Transverse colon (tissue), 4 donors: ENCODE data around the gene KRT5. TPM values are rescaled to one million over a fixed set of nuclear protein-coding genes. Genes with fewer than 3 reads are reported as not detected.

Source experiments
- DNase-seq: peaks from one replicate; pipeline ENCODE4 v3.0.0-alpha.2; 2019
- H3K27ac ChIP-seq, 4 donors: fragments of 200-600 bp; sonication (generic); 2 replicates each; pipeline ENCODE4 v1.5.1; 2016 to 2018; ENCODE audit warnings: inconsistent platforms in 4 of 4
- H3K27me3 ChIP-seq: fragments of 200-600 bp; sonication (generic); 2 replicates; pipeline ENCODE4 v1.5.1; 2017; ENCODE audit warnings: inconsistent platforms
- H3K36me3 ChIP-seq, 4 donors: fragments of 200-600 bp; sonication (generic); 2 replicates each; pipeline ENCODE4 v1.5.1; 2017 to 2019; ENCODE audit warnings: inconsistent platforms in 4 of 4
- H3K4me1 ChIP-seq, 4 donors: fragments of 200-600 bp; sonication (generic); 2 replicates each; pipeline ENCODE4 v1.5.1; 2017 to 2020; ENCODE audit warnings: inconsistent platforms in 4 of 4
- H3K4me3 ChIP-seq, 4 donors: fragments of 200-600 bp; sonication (generic); 1 replicate in 1 of 4; 2 replicates in 3 of 4; pipeline versions ENCODE4 v1.5.1 to v1.6.1; 2017 to 2019; ENCODE audit warnings: inconsistent platforms in 4 of 4
- H3K9me3 ChIP-seq, 2 donors: fragments of 200-600 bp; sonication (generic); 2 replicates each; pipeline ENCODE4 v1.5.1; 2017 to 2019; ENCODE audit warnings: inconsistent platforms in 2 of 2
- CTCF ChIP-seq, 5 experiments: fragments of 200-600 bp in 3 of 5; fragments of 450-650 bp in 2 of 5; sonication (generic) in 3 of 5; IDR thresholded peaks; 1 replicate in 2 of 5; 2 replicates in 3 of 5; pipeline ENCODE4 v1.5.1; 2016 to 2017; ENCODE audit warnings: antibody characterized with exemption in 5 of 5, inconsistent platforms in 3 of 5, mild to moderate bottlenecking in 2 of 5, moderate library complexity in 1 of 5
- EP300 ChIP-seq: sonication (generic); formaldehyde crosslinking; IDR thresholded peaks from one replicate; pipeline ENCODE4 v1.6.1; 2017; ENCODE audit warnings: antibody characterized with exemption, low read depth
- POLR2A ChIP-seq: fragments of 450-650 bp; IDR thresholded peaks from one replicate; pipeline ENCODE4 v1.6.1; 2016; ENCODE audit warnings: antibody characterized with exemption, mild to moderate bottlenecking, moderate library complexity
- POLR2AphosphoS5 ChIP-seq, 3 donors: sonication (generic); formaldehyde crosslinking; IDR thresholded peaks; one replicate each; pipeline ENCODE4 v1.6.1; 2016; ENCODE audit warnings: antibody characterized with exemption in 3 of 3
- WGBS, 2 donors: methylation state at CpG; one replicate each; pipeline ENCODE4 v1.1.5; 2018; ENCODE audit warnings: low coverage in 1 of 2; 5-methylcytosine and 5-hydroxymethylcytosine counted together
- in situ Hi-C, 4 donors: fragments of 200-750 bp; cut with MboI; loops; one replicate each; pipeline versions ENCODE4 v1.15.0 to v1.15.1; 2017; ENCODE audit warnings: low sequenced_read_pairs in 3 of 4, low pct_ligation_motif_present in 1 of 4, low pct_unique_long_range_greater_than_20kb in 1 of 4
- intact Hi-C: fragments of 100-400 bp; cut with DNase I; formaldehyde crosslinking; loops from one replicate; pipeline ENCODE4 v1.15.1; 2023; ENCODE audit warnings: low total_unique reads
- total RNA-seq, 4 donors: library from RNA; depleted of rRNA; stranded (reverse); fragments of >200 nt; gene quantifications; one replicate each; pipeline ENCODE4 v1.1.0, GENCODE V29; 2016

The KRT5 gene
- total RNA-seq, 4 donors from 2014 or later: not detected

- no peak for DNase-seq
- TF ChIP-seq POLR2AphosphoS5 (IDR thresholded peaks at IDR 0.05) (no peak), POLR2A (no peak), CTCF (IDR thresholded peaks at IDR 0.05) (no peak), EP300 (no peak)
- no peaks in the 10 kb centered on the region for H3K27me3 ChIP-seq
- intact Hi-C loops (no loop called here), in situ Hi-C loops (no loop called here)
- H3K4me1 ChIP-seq: peaks cover 0 to 3% (median 0%) of the 10 kb centered on the region in 4 donors
- H3K27ac ChIP-seq: no peak overlapping the region
- no peak overlapping the region for H3K4me3 ChIP-seq
- H3K36me3 ChIP-seq: no peaks in the 10 kb centered on the region
- WGBS, 2 donors: 77% methylated on average over 17 of the region's 17 CpGs; no CpG with 5 or more reads in 1 of the 2 donors
- H3K9me3 ChIP-seq: no peaks in the 10 kb centered on the region
Observed at GRCh38 chr12:52543985-52544883, 24.0 kb upstream of the KRT5 start.

- Histone ChIP-seq H3K27me3 (no peaks in the 10 kb centered on the region), H3K4me1 (peaks cover 0 to 3% (median 0%) of the 10 kb centered on the region in 4 donors), H3K4me3 (no peak overlapping the region), H3K9me3 (no peaks in the 10 kb centered on the region), H3K27ac (no peak overlapping the region), H3K36me3 (no peaks in the 10 kb centered on the region)
- intact Hi-C loops (no loop called here), in situ Hi-C loops (no loop called here)
- 83 to 100% methylated on average over 1 to 7 of the region's 7 CpGs for WGBS, 2 donors
- TF ChIP-seq CTCF (IDR thresholded peaks at IDR 0.05) (no peak), POLR2A (no peak), POLR2AphosphoS5 (IDR thresholded peaks at IDR 0.05) (no peak), EP300 (no peak)
- no peak for DNase-seq
Observed at GRCh38 chr12:52542785-52543318, 22.7 kb upstream of the KRT5 start.

- Histone ChIP-seq H3K4me3 (no peak overlapping the region), H3K36me3 (no peaks in the 10 kb centered on the region), H3K9me3 (no peaks in the 10 kb centered on the region), H3K4me1 (peaks cover 0 to 3% (median 0%) of the 10 kb centered on the region in 4 donors), H3K27ac (no peak overlapping the region), H3K27me3 (no peaks in the 10 kb centered on the region)
- in situ Hi-C loops (no loop called here), intact Hi-C loops (no loop called here)
- no peak for DNase-seq
- no peak for TF ChIP-seq EP300
- TF ChIP-seq CTCF (IDR thresholded peaks at IDR 0.05): no peak
- TF ChIP-seq POLR2A: no peak
- no peak for TF ChIP-seq POLR2AphosphoS5 (IDR thresholded peaks at IDR 0.05)
Observed at GRCh38 chr12:52542157-52542556, 22.0 kb upstream of the KRT5 start.

- in situ Hi-C loops (no loop called here), intact Hi-C loops (no loop called here)
- Histone ChIP-seq H3K27ac (no peak overlapping the region), H3K9me3 (no peaks in the 10 kb centered on the region), H3K4me3 (no peak overlapping the region), H3K36me3 (no peaks in the 10 kb centered on the region), H3K27me3 (no peaks in the 10 kb centered on the region), H3K4me1 (peaks cover 0 to 3% (median 0%) of the 10 kb centered on the region in 4 donors)
- TF ChIP-seq CTCF (IDR thresholded peaks at IDR 0.05) (no peak), POLR2A (no peak), POLR2AphosphoS5 (IDR thresholded peaks at IDR 0.05) (no peak), EP300 (no peak)
- DNase-seq: no peak
- WGBS, 2 donors: 92 to 100% methylated on average over 1 to 5 of the region's 5 CpGs
Observed at GRCh38 chr12:52541709-52542108, 21.5 kb upstream of the KRT5 start.
